NCI-H2196 treated with DMSO at 0.1 percent for 48 hours (cell line): ENCODE results near the gene RBBP8NL.
"Not testable (repeated sequence)": the region's sequence is repeated elsewhere in the genome, so short reads cannot be mapped to it uniquely, and the experiment has no call there.

Experiments
- DNase-seq: peaks from one replicate; lab custom pipeline; 2025; ENCODE audit not compliant: unreplicated experiment; lab: John Stamatoyannopoulos, UW

RBBP8NL gene

GRCh38 chr20:62445553-62446340 lies 18.4 kb upstream of the RBBP8NL start:
- DNase-seq: no peak

- no peak for DNase-seq
Measured at GRCh38 chr20:62444286-62444685, 16.9 kb upstream of the RBBP8NL start.

GRCh38 chr20:62441987-62442539 lies 14.7 kb upstream of the RBBP8NL start:
- no peak for DNase-seq

- no peak for DNase-seq
Measured at GRCh38 chr20:62439218-62439617, 11.9 kb upstream of the RBBP8NL start.

GRCh38 chr20:62437927-62438326 lies 10.6 kb upstream of the RBBP8NL start:
- DNase-seq: peak; percentile 43

- DNase-seq: no peak
Measured at GRCh38 chr20:62437496-62437895, 10.2 kb upstream of the RBBP8NL start.

- DNase-seq: no peak
Measured at GRCh38 chr20:62436692-62437091, 9.4 kb upstream of the RBBP8NL start.

- no peak for DNase-seq
Measured at GRCh38 chr20:62433658-62434497, 6.5 kb upstream of the RBBP8NL start.

GRCh38 chr20:62430866-62431447 lies 3.6 kb upstream of the RBBP8NL start:
- DNase-seq: no peak

GRCh38 chr20:62430311-62430853 lies 3.0 kb upstream of the RBBP8NL start:
- DNase-seq: no peak

- DNase-seq: no peak
Measured at GRCh38 chr20:62429455-62430310, 2.3 kb upstream of the RBBP8NL start.

GRCh38 chr20:62428396-62429295 lies 1.3 kb upstream of the RBBP8NL start:
- no peak for DNase-seq

GRCh38 chr20:62428002-62428372 lies 648 bp upstream of the RBBP8NL start:
- no peak for DNase-seq

GRCh38 chr20:62426699-62427131 lies 624 bp downstream of the RBBP8NL start:
- DNase-seq: no peak

GRCh38 chr20:62426059-62426348 lies 1.3 kb downstream of the RBBP8NL start:
- DNase-seq: not testable (repeated sequence)

GRCh38 chr20:62425281-62426058 lies 1.9 kb downstream of the RBBP8NL start:
- DNase-seq: no peak

- DNase-seq: no peak
Measured at GRCh38 chr20:62424249-62425107, 2.9 kb downstream of the RBBP8NL start.

GRCh38 chr20:62423326-62423706 lies 4.0 kb downstream of the RBBP8NL start:
- DNase-seq: no peak
